Left colon (tissue), 2 donors: Measurements from ENCODE around the gene SSPN. TPM values are rescaled to one million over a fixed set of nuclear protein-coding genes. Genes with fewer than 3 reads are reported as not detected.
A peak's percentile ranks its signal among the peaks of the same experiment; 100 is the strongest.

Experiments used
- ATAC-seq: fragments of 200-7000 bp; cut with Tn5 transposase; one replicate; pipeline ENCODE4 v1.9.1; 2020; ENCODE audit warnings: mild to moderate bottlenecking, moderate library complexity
- DNase-seq, 2 donors: peaks; one replicate each; pipeline ENCODE4 v3.0.0-alpha.2; 2020
- intact Hi-C, 2 donors: fragments of 100-400 bp; cut with DNase I in 1 of 2; cut with micrococcal nuclease in 1 of 2; formaldehyde crosslinking; loops; one replicate each; pipeline versions ENCODE4 v1.11.2 to v1.14.0; 2022; cut with DNase I, micrococcal nuclease
- total RNA-seq, 2 donors: library from RNA; stranded (reverse); fragmentation: NEBNext Ultra II Directional; extraction: Animal tissue kit (Norgen Biotek cat#: 25700); gene quantifications; one replicate each; pipeline ENCODE4 v1.2.1, GENCODE V29; 2021
- donor health status: DM: no; HTN: no; CAD: no.
- donor health status: DM: yes; HTN: yes; CAD: no.

Gene SSPN
- total RNA-seq, 2 donors from 2014 or later: 12.8 to 20.6 TPM

GRCh38 chr12:26246483-26247164 lies 51.3 kb downstream of the SSPN start:
- peak; percentile 70 to 91 for DNase-seq
- peak; percentile 92 for ATAC-seq
- intact Hi-C loops: no loop called here

GRCh38 chr12:26247873-26248272 lies 52.5 kb downstream of the SSPN start:
- ATAC-seq (no peak), DNase-seq (no peak)
- intact Hi-C loops: no loop called here

GRCh38 chr12:26250801-26251200 lies 55.4 kb downstream of the SSPN start:
- DNase-seq (no peak), ATAC-seq (no peak)
- intact Hi-C loops: no loop called here

- intact Hi-C loops: no loop called here
- DNase-seq (no peak), ATAC-seq (no peak)
Observed at GRCh38 chr12:26251600-26251999, 56.2 kb downstream of the SSPN start.

GRCh38 chr12:26252946-26253345 lies 57.6 kb downstream of the SSPN start:
- intact Hi-C loops: no loop called here
- DNase-seq: no peak
- ATAC-seq: no peak

GRCh38 chr12:26255893-26256645 lies 60.7 kb downstream of the SSPN start:
- intact Hi-C loops: no loop called here
- ATAC-seq: no peak
- DNase-seq: no peak

- intact Hi-C loops: no loop called here
- ATAC-seq (peak; percentile 24), DNase-seq (no peak)
Observed at GRCh38 chr12:26264215-26264838, 69.0 kb downstream of the SSPN start.

- DNase-seq (no peak), ATAC-seq (no peak)
- intact Hi-C loops: no loop called here
Observed at GRCh38 chr12:26265606-26266005, 70.2 kb downstream of the SSPN start.

GRCh38 chr12:26266881-26267280 lies 71.5 kb downstream of the SSPN start:
- intact Hi-C loops: no loop called here
- ATAC-seq: no peak
- no peak for DNase-seq

GRCh38 chr12:26268841-26269561 lies 73.6 kb downstream of the SSPN start:
- intact Hi-C loops: no loop called here
- DNase-seq (no peak), ATAC-seq (no peak)

- DNase-seq: no peak
- intact Hi-C loops: no loop called here
- ATAC-seq: no peak
Observed at GRCh38 chr12:26269562-26270284, 74.3 kb downstream of the SSPN start.

- intact Hi-C loops: no loop called here
- ATAC-seq (no peak), DNase-seq (no peak)
Observed at GRCh38 chr12:26271024-26271423, 75.7 kb downstream of the SSPN start.

- intact Hi-C loops: no loop called here
- DNase-seq (peak; percentile 78 to 86), ATAC-seq (peak; percentile 52)
Observed at GRCh38 chr12:26271889-26272492, 76.6 kb downstream of the SSPN start.

GRCh38 chr12:26272851-26273250 lies 77.5 kb downstream of the SSPN start:
- DNase-seq: no peak
- intact Hi-C loops: no loop called here
- peak; percentile 21 for ATAC-seq

- no peak for DNase-seq
- intact Hi-C loops: no loop called here
Observed at GRCh38 chr12:26273811-26274210, 78.4 kb downstream of the SSPN start.

GRCh38 chr12:26274441-26275312 lies 79.3 kb downstream of the SSPN start:
- peak; percentile 94 for ATAC-seq
- intact Hi-C loops: no loop called here
- DNase-seq: peak; percentile 66 to 85

More at GRCh38 chr12:26273811-26274210, 78.4 kb downstream of the SSPN start:
- ATAC-seq: no peak

- ATAC-seq (no peak), DNase-seq (no peak)
- intact Hi-C loops: no loop called here
Observed at GRCh38 chr12:26275313-26276131, 80.1 kb downstream of the SSPN start.
